ENCODE data around the gene CLPTM1L.

Gene CLPTM1L

DNA sequence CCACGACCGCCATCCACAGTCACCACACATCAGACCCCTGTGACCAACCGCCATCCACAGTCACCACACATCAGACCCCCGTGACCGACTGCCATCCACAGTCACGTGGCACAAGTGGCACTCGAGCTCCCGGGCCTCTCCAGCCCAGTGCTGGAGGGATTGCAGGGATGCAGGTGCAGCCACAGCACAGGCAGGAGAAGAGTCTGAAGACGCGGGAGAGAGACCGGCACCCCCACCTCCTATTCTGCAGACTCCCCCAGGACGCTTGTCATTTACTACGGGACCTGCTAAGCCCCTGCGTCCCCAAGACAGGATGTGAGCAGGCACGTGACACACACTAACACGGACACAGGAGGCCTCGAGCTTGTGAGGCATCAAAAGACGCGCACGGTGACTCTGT, 71.2 kb downstream of the CLPTM1L start:
- no peak for DNase-seq

- DNase-seq: no peak
Measured at GRCh38 chr5:1272201-1272600, 72.7 kb downstream of the CLPTM1L start.

GRCh38 chr5:1270933-1271914, 73.7 kb downstream of the CLPTM1L start:
- no peak for DNase-seq

GRCh38 chr5:1270426-1270825, 74.5 kb downstream of the CLPTM1L start:
- DNase-seq: no peak

- DNase-seq: no peak
Measured at GRCh38 chr5:1268666-1269065, 76.2 kb downstream of the CLPTM1L start.

GRCh38 chr5:1268056-1268455, 76.8 kb downstream of the CLPTM1L start:
- DNase-seq: no peak

Data from activated naive CD4-positive, alpha-beta T cell treated with anti-CD3 and anti-CD28 coated beads, Interleukin-2, amount 50 U/mL, for 16 hours (primary cell).